Skeletal muscle satellite cell (primary cell): Measurements from ENCODE around the gene FAM83C.
"Not testable (repeated sequence)": the region's sequence is repeated elsewhere in the genome, so short reads cannot be mapped to it uniquely, and the experiment has no call there.

Experiments used
- H3K27me3 ChIP-seq: 2 replicates; pipeline ENCODE4 v1.7.0; 2013; ENCODE audit warnings: low read length; ENCODE audit not compliant: control insufficient read depth, insufficient read depth
- H3K36me3 ChIP-seq: 2 replicates; pipeline ENCODE4 v1.7.0; 2013; ENCODE audit warnings: mild to moderate bottlenecking, control low read depth, low read length; ENCODE audit not compliant: insufficient read depth
- H3K4me1 ChIP-seq: 2 replicates; pipeline ENCODE4 v1.7.0; 2013; ENCODE audit warnings: low read length; ENCODE audit not compliant: control insufficient read depth, insufficient read depth
- H3K4me2 ChIP-seq: 2 replicates; pipeline ENCODE4 v1.7.0; 2013; ENCODE audit warnings: mild to moderate bottlenecking, low read length
- H3K4me3 ChIP-seq: 2 replicates; pipeline ENCODE4 v1.7.0; 2013; ENCODE audit warnings: low read length
- H3K9ac ChIP-seq: 2 replicates; pipeline ENCODE4 v1.7.0; 2013; ENCODE audit warnings: mild to moderate bottlenecking, low read depth, low read length, moderate library complexity
- H3K9me3 ChIP-seq: replicated peaks from 2 replicates; pipeline ENCODE4 v1.7.0; 2013; ENCODE audit warnings: mild to moderate bottlenecking, control low read depth, low read length

The FAM83C gene

GRCh38 chr20:35269055-35269781 is 23.0 kb downstream of the FAM83C start:
- H3K27me3 ChIP-seq: no peaks in the 10 kb centered on the region

GRCh38 chr20:35267092-35267491 is 25.1 kb downstream of the FAM83C start:
- H3K4me1 ChIP-seq: peaks cover 12% of the 10 kb centered on the region
- H3K9me3 ChIP-seq: no peaks in the 10 kb centered on the region
- H3K4me3 ChIP-seq: no peak overlapping the region
- H3K4me2 ChIP-seq: no peak overlapping the region
- no peaks in the 10 kb centered on the region for H3K36me3 ChIP-seq
- H3K27me3 ChIP-seq: no peaks in the 10 kb centered on the region
- H3K9ac ChIP-seq: no peak overlapping the region

More at GRCh38 chr20:35269055-35269781, 23.0 kb downstream of the FAM83C start:
- no peak overlapping the region for H3K4me2 ChIP-seq
- no peaks in the 10 kb centered on the region for H3K9me3 ChIP-seq
- H3K4me1 ChIP-seq: no peaks in the 10 kb centered on the region
- peaks cover 7% of the 10 kb centered on the region for H3K36me3 ChIP-seq
- no peak overlapping the region for H3K9ac ChIP-seq
- H3K4me3 ChIP-seq: no peak overlapping the region

GRCh38 chr20:35264755-35265154 is 27.5 kb downstream of the FAM83C start:
- Histone ChIP-seq H3K9me3 (no peaks in the 10 kb centered on the region), H3K4me3 (no peak overlapping the region), H3K27me3 (no peaks in the 10 kb centered on the region), H3K36me3 (no peaks in the 10 kb centered on the region), H3K4me1 (peaks cover 12% of the 10 kb centered on the region), H3K9ac (no peak overlapping the region), H3K4me2 (no peak overlapping the region)

GRCh38 chr20:35263532-35264341 is 28.5 kb downstream of the FAM83C start:
- Histone ChIP-seq H3K27me3 (no peaks in the 10 kb centered on the region), H3K4me3 (no peak overlapping the region), H3K9me3 (no peaks in the 10 kb centered on the region), H3K4me1 (peaks cover 12% of the 10 kb centered on the region), H3K36me3 (no peaks in the 10 kb centered on the region), H3K4me2 (peak overlapping the region; percentile 26), H3K9ac (no peak overlapping the region)

GRCh38 chr20:35262731-35263531 is 29.3 kb downstream of the FAM83C start:
- not testable (repeated sequence) for H3K4me3 ChIP-seq, H3K27me3 ChIP-seq, H3K9ac ChIP-seq, H3K9me3 ChIP-seq, H3K36me3 ChIP-seq
- Histone ChIP-seq H3K4me2 (peak overlapping the region; percentile 26), H3K4me1 (peaks cover 12% of the 10 kb centered on the region)

GRCh38 chr20:35262321-35262720 is 29.9 kb downstream of the FAM83C start:
- H3K9me3 ChIP-seq, H3K27me3 ChIP-seq, H3K4me3 ChIP-seq, H3K36me3 ChIP-seq, H3K9ac ChIP-seq, H3K4me2 ChIP-seq: not testable (repeated sequence)
- H3K4me1 ChIP-seq: peaks cover 12% of the 10 kb centered on the region

GRCh38 chr20:35260426-35260825 is 31.8 kb downstream of the FAM83C start:
- Histone ChIP-seq H3K9ac (no peak overlapping the region), H3K36me3 (no peaks in the 10 kb centered on the region)

GRCh38 chr20:35257175-35257909 is 34.9 kb downstream of the FAM83C start:
- Histone ChIP-seq H3K36me3 (no peaks in the 10 kb centered on the region), H3K4me3 (no peak overlapping the region), H3K4me2 (no peak overlapping the region), H3K9me3 (no peaks in the 10 kb centered on the region), H3K4me1 (no peaks in the 10 kb centered on the region), H3K9ac (no peak overlapping the region), H3K27me3 (no peaks in the 10 kb centered on the region)

More at GRCh38 chr20:35260426-35260825, 31.8 kb downstream of the FAM83C start:
- Histone ChIP-seq H3K9me3 (no peaks in the 10 kb centered on the region), H3K4me1 (peaks cover 12% of the 10 kb centered on the region), H3K27me3 (no peaks in the 10 kb centered on the region), H3K4me2 (no peak overlapping the region), H3K4me3 (no peak overlapping the region)

GRCh38 chr20:35254448-35254999 is 37.7 kb downstream of the FAM83C start:
- no peaks in the 10 kb centered on the region for H3K4me1 ChIP-seq
- no peaks in the 10 kb centered on the region for H3K27me3 ChIP-seq
- no peaks in the 10 kb centered on the region for H3K36me3 ChIP-seq
- no peak overlapping the region for H3K4me2 ChIP-seq
- no peaks in the 10 kb centered on the region for H3K9me3 ChIP-seq
- H3K9ac ChIP-seq: no peak overlapping the region
- H3K4me3 ChIP-seq: no peak overlapping the region

- Histone ChIP-seq H3K36me3 (no peaks in the 10 kb centered on the region), H3K4me1 (no peaks in the 10 kb centered on the region), H3K9ac (no peak overlapping the region), H3K4me3 (no peak overlapping the region), H3K27me3 (no peaks in the 10 kb centered on the region), H3K4me2 (no peak overlapping the region), H3K9me3 (no peaks in the 10 kb centered on the region)
Observed at GRCh38 chr20:35253010-35253409, 39.2 kb downstream of the FAM83C start.
